GM21390 (cell line): ENCODE measurements around the gene SLC8A1.
A peak's percentile ranks its signal among the peaks of the same experiment; 100 is the strongest.

Experiments used
- ATAC-seq: cut with Tn5 transposase; IDR thresholded peaks from one replicate; pipeline ENCODE4 v1.9.1; 2021; ENCODE audit not compliant: unreplicated experiment

SLC8A1 gene

DNA sequence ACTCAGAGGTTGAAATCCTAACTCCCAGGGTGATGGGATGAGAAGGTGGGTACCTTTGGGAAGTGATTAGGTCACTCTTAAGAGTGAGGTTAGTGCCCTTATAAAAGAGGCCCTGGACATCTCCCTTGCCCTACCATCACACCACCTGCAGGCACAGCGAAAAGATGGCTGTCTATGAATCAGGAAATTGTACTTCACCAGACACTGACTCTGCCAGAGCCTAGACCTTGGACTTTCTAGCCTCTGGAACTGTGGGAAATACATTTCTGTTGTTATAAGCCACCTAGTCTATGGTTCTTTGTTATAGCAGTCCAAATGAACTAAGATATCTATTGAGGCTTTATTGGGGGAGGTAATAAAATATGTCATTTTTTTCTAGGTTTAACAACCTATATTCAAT, 203.6 kb downstream of the SLC8A1 start:
- ATAC-seq: no peak

DNA sequence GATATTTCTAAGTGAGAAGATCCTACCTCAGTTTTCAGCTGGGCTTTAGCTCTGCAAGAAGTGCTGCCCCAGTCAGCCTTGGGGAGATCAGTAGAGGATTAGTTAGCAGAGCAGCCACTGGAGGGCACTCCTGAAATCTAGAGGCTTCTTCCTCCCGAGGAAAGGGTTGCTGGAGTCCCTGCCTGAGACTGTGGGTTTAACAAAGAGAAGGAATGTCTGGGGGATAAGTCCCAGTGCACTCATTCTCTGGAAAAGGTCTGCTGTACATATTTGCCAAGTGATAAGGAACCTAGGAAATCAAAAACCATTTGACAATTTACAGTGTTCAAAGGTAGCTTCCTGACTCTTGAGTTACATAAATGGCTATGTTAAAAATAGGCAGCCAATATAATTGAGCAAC, 207.2 kb downstream of the SLC8A1 start:
- ATAC-seq: peak; percentile 85

GRCh38 chr2:40244251-40244650, 207.6 kb downstream of the SLC8A1 start:
- no peak for ATAC-seq

GRCh38 chr2:40243581-40244187, 208.2 kb downstream of the SLC8A1 start:
- no peak for ATAC-seq

DNA sequence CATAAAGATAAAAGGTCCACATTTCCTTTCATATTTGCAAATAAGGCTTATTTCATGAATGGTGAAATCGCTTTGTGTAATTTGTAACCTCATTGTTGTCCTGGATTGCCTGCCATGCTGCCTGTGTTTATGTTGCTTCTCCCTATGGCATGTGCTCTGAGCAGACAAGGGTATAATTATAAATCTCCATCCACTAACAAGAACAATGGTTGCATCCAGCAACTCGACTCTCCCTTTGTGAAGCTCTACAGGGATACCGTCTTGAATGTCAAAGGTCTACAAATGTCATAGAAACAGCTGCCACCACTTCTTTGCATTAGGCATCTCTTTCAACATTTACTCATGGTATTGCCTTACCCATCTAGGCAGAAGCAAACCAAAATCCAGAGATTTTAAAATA, 209.6 kb downstream of the SLC8A1 start:
- ATAC-seq: no peak

GRCh38 chr2:40240070-40240469, 211.8 kb downstream of the SLC8A1 start:
- no peak for ATAC-seq

- no peak for ATAC-seq
Observed at GRCh38 chr2:40230707-40231432, 221.0 kb downstream of the SLC8A1 start.

DNA sequence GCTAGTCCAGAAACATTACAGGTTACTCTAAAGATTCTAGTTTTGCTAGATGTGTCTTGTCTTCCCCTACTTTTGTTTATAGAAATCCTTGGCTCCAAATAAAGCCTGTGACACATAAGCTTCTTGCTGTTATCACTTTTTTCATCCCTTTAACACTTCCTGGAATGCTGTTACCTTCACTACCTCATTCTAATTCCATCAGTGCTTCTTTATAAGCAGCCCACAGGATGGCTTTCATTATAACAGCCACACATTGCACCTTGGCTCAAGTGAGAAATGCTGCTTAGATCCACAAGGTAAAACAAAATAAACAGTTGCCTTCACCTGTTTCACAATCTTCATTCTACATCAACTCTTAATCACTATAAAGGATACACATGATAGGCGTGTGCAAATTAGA, 221.7 kb downstream of the SLC8A1 start:
- no peak for ATAC-seq

DNA sequence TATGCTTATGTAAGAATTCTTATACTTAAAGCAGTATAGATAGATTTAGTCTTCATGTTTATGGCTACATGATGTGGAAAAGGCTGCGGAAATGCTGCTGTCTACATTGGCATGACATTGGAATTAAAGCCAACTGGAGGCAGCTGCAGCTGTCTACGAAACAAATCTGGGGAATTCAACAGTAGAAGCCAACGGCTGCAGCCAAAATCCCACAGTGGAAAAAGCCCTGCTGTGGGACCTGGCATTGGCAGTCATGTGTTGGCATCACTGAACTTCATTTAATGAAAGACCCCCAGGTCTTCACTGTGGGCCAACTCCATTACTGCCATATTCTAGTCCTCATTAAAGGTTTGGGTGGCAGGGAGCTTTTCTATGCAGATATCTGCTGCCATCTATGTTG, 223.6 kb downstream of the SLC8A1 start:
- ATAC-seq: no peak

GRCh38 chr2:40227210-40227609, 224.7 kb downstream of the SLC8A1 start:
- ATAC-seq: no peak

GRCh38 chr2:40226637-40227036, 225.3 kb downstream of the SLC8A1 start:
- no peak for ATAC-seq

GRCh38 chr2:40225670-40226210, 226.2 kb downstream of the SLC8A1 start:
- no peak for ATAC-seq

- no peak for ATAC-seq
Observed at GRCh38 chr2:40224318-40224717, 227.6 kb downstream of the SLC8A1 start.

DNA sequence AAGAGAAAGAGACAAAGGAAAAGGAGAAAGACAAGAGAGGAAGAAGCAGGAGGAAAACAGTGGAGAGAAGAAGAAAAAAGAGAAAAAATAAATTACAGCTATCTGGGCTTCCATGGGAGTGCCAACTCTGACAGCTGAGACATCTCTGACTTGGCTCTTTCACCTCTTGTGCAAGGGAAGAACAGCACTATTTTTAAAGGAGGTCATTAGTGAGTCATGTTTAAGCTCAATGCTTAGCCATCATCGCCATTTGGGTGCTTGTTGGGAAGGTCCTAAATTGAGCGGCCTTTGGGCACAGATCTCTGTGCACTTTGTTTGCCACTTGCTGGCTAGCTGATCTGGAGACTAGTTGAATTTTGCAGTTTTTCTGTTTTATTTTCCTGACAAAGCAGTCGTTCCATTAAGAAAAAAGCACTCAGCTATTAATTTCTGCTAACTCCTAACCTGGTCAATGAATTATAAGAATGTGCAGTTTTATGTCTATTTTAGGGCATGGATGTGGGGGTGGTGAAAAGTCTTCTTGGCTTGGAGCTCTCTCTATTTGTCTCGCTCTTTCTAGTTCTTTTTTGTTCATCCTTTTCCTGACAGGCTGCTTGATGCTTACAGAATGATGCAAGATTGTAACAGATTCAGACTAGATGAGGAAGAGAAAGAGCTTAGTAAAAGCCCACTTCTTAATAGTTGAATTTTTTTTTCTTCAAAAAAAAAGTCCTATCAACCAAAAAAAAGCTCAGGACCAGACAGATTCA, 231.5 kb downstream of the SLC8A1 start:
- ATAC-seq: no peak

DNA sequence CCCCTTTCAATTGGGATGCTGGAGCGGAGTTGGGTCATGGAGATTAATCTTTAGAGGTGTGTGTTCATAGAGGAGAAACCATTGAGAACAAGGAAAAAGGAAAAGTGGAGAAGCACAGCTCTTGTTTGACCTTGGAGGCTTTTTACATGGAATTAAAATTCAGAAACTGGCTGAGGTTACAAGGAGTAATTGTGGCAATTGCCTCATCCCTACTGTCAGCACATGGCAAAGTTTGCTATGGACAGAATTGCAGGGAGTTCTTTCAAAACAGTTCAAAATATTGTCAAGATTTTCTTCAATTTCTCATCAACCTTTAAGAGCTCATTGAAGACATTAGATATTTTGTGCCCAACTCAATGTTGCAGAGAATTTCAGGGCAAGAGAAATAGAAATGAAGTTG, 232.7 kb downstream of the SLC8A1 start:
- no peak for ATAC-seq

GRCh38 chr2:40218679-40219078, 233.2 kb downstream of the SLC8A1 start:
- ATAC-seq: no peak

- no peak for ATAC-seq
Observed at GRCh38 chr2:40213619-40214018, 238.3 kb downstream of the SLC8A1 start.

GRCh38 chr2:40213071-40213470, 238.8 kb downstream of the SLC8A1 start:
- ATAC-seq: no peak

DNA sequence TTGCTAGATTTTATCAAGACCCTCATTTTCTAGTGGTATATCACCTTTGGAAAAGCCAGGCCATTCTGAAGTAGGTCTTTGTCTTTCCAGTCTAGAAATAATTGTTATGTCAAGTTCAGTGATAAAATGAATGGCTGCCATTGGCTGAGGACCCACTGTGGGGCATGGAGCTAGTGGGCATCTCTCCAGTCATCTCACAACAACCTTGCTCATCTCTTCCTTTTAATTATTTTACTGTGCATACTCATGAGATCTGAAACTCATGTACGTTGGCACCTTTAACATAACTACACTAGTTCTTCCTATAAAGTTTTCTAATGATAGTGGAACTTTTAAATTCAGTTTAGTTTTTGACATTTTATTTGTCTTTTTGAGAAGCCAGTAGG, 240.9 kb downstream of the SLC8A1 start:
- ATAC-seq: no peak

DNA sequence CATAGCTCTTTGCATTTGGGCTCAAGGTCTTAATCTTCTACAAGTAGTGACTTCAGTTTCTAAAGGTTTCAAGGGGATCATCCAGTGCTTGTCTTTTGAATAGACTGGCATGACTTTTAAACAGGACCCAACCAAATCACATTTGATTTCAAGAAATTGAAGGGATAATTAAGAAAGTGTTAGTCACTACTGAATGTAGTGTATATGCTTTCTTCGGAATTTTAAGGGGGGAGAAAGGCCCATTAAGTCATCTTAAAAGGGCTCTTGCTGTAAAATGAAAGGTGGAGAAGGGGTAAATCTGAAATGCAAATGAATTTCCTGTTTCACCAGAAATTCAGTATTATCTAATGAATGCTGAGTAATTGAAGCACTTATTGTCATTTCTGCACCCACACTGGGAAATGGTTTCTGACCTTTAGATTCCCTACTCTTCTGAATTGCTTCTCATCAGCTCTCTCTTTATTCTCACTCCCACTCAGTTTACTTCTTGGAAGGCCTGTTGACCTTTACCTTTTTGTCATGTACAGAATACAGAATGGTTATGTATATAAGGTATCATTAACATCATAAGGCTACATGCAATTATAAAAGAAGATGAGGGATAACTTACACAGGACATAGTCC, 241.4 kb downstream of the SLC8A1 start:
- ATAC-seq: no peak

- ATAC-seq: no peak
Observed at GRCh38 chr2:40209761-40210160, 242.1 kb downstream of the SLC8A1 start.
